ENCODE data around the gene RTN4RL1.

DNA sequence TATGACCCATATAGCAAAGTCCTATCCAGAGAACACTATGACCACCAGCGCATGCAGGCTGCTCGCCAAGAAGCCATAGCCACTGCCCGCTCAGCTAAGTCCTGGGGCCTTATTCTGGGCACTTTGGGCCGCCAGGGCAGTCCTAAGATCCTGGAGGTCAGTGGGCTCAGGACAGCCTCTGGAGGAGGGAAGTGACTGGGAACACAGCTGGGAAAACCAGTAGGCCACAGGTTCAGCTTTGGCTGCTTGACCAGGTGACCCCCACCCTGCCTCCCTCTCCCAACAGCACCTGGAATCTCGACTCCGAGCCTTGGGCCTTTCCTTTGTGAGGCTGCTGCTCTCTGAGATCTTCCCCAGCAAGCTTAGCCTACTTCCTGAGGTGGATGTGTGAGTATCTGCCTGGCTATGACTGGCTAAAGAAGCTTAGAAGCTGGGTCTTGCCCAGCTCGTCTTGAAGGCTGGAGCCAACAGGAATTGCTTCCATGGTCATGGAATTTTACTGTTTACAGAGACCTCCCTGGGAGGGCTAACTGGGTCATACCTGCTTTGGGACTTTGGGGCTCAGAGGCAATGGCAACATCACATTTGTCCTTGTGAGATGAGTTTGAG, 15.2 kb upstream of the RTN4RL1 start:
- no peak for TF ChIP-seq CTCF (IDR thresholded peaks at IDR 0.05)
- no peak for TF ChIP-seq EP300 (IDR thresholded peaks at IDR 0.05)
- no peak for TF ChIP-seq POLR2A (IDR thresholded peaks at IDR 0.05)
